PC-9 (cell line): ENCODE results near the gene ARHGAP6.

Experiments used
- EZH2 ChIP-seq: fragments of 200-600 bp; sonication (generic); IDR thresholded peaks from 2 replicates; pipeline ENCODE4 v1.8.0; 2017; ENCODE audit warnings: antibody characterized with exemption, low read depth
- TF ChIP-seq, protein P1 (sequence below): fragments of 200-600 bp; sonication (generic); conservative IDR thresholded peaks from 2 replicates; pipeline ENCODE4 v1.6.1; 2017; ENCODE audit warnings: mixed run types, antibody characterized with exemption, mild to moderate bottlenecking, moderate library complexity

GRCh38 chrX:11447418-11447817 is 218.3 kb downstream of the ARHGAP6 start:
- TF ChIP-seq, protein P1, sequence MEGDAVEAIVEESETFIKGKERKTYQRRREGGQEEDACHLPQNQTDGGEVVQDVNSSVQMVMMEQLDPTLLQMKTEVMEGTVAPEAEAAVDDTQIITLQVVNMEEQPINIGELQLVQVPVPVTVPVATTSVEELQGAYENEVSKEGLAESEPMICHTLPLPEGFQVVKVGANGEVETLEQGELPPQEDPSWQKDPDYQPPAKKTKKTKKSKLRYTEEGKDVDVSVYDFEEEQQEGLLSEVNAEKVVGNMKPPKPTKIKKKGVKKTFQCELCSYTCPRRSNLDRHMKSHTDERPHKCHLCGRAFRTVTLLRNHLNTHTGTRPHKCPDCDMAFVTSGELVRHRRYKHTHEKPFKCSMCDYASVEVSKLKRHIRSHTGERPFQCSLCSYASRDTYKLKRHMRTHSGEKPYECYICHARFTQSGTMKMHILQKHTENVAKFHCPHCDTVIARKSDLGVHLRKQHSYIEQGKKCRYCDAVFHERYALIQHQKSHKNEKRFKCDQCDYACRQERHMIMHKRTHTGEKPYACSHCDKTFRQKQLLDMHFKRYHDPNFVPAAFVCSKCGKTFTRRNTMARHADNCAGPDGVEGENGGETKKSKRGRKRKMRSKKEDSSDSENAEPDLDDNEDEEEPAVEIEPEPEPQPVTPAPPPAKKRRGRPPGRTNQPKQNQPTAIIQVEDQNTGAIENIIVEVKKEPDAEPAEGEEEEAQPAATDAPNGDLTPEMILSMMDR = no peak
- TF ChIP-seq EZH2 = no peak
